ENCODE data around the gene SDR39U1.
A peak's percentile ranks its signal among the peaks of the same experiment; 100 is the strongest.
"Not testable (repeated sequence)": the region's sequence is repeated elsewhere in the genome, so short reads cannot be mapped to it uniquely, and the experiment has no call there.

The SDR39U1 gene, protein sequence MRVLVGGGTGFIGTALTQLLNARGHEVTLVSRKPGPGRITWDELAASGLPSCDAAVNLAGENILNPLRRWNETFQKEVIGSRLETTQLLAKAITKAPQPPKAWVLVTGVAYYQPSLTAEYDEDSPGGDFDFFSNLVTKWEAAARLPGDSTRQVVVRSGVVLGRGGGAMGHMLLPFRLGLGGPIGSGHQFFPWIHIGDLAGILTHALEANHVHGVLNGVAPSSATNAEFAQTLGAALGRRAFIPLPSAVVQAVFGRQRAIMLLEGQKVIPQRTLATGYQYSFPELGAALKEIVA

DNA sequence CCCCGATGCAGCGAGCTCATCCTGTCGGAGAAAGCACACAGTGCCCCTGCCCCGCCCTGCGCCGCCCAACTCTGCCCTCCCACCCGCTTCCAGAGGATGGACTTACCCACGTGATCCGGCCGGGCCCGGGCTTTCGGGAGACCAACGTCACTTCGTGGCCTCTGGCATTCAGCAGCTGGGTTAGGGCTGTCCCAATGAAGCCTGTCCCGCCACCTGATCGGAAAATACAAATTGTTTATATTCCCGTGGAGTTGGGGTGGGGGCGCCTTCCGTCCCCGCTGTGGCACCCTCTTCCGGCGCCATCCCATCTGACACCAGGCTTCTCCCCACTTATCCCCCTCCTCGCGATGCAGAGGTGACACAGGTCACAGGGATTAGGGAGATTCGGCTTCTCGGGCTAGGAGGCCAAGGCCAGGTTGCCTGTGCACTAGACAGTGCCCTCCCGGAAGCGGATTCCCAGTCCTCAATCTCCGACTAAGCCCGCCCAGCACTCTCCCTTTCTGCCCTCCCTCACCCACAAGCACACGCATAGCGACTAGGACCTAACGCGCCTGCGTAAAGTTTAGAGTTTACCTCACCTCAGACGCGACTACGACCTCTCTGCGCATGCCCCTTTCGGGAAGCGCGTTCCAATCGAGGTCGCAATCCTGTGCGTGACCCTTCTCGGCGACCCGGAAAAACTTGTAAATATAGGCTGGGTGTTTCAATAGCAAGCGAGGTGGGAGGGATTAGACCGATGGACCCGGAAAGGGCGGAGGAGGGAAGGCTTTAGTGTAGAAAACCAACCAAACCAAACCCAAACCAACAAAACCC is at the start of gene SDR39U1:
Gene SDR39U1, minus strand, starts transcription at position 537 of the 813 bp plus-strand sequence. Its CDS starts 7 bp downstream, at position 530.
- DNase-seq: peak; percentile 99

DNA sequence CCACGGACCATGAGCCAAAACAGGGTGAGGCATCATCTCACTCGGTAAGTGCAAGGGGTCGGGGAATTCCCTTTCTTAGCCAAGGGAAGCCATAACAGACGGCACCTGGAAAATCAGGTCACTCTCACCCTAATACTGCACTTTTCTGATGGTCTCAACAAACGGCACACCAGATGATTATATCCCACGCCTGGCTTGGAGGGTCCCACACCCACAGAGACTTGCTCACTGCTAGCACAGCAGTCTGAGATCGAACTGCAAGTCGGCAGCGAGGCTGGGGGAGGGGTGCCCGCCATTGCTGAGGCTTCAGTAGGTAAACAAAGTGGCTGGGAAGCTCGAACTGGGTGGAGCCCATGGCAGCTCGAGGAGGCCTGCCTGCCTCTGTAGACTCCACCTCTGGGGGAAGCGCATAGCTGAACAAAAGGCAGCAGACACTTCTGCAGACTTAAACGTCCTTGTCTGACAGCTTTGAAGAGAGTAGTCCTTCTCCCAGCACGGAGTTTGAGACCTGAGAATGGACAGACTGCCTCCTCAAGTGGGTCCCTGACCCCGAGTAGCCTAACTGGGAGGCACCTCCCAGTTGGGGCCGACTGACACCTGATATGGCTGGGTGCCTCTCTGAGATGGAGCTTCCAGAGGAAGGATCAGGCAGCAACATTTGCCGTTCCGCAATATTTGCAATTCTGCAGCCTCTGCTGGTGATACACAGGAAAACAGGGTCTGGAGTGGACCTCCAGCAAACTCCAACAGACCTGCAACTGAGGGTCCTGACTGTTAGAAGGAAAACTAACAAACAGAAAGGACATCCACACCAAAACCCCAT is 49.2 kb upstream of the SDR39U1 start:
- not testable (repeated sequence) for DNase-seq

DNA sequence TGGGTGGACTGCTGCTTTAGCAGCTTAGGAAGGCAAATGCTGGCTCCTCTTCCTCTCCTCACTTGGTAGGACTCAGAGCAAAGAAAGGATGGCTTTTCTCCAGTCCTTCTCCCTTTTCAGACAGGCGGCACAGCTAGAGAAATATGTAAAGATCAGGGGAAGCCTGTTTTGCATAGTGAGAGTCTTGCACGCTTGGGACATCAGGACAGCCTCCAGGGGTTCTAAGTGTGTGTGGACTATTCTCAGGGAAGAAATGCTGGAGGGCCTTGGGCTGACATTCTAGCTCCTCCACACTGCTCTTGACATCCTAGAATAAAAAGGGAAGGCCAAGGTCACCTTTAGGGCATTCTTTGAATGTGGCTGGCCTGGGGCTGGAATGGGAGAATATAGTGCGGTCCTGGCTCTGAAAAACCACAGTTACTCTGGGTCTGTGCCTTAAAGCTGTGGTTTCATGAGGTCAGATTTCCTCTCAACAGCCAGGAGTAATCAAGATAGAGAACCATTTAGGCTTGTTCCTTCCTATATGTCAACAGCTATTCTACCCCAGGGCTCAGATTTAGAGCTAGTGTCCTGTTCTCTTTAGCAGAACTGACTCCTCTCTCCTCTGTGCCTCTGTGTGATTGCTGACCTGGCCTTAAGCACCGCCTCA is 41.2 kb upstream of the SDR39U1 start:
- DNase-seq: peak; percentile 79

DNA sequence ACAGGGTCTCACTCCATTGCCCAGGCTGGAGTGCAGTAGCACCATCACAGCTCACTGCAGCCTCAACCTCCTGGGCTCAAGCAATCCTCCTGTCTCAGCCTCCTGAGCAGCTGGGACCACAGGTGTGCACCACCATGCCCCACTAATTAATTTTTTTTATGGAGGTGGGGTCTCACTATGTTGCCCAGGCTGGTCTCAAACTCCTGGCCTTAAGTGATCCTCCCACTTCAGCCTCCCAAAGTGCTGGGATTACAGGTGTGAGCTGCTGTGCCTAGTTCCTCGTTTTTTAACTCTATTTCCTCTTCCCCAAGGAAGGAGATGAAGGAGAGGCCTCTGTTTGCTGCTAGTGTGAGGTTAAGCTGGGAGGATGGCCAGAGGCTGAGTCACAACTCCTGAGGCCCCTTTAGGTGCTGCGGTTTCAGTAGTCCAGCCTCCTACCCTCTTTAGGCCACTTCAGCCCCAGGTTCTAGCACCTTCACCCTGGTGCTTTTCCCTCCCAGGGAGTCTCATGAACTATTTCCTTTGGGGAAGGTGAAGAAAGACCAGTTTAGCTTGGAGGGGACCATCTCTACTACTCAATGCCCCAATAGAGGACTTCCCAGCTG is 40.2 kb upstream of the SDR39U1 start:
- not testable (repeated sequence) for DNase-seq

DNA sequence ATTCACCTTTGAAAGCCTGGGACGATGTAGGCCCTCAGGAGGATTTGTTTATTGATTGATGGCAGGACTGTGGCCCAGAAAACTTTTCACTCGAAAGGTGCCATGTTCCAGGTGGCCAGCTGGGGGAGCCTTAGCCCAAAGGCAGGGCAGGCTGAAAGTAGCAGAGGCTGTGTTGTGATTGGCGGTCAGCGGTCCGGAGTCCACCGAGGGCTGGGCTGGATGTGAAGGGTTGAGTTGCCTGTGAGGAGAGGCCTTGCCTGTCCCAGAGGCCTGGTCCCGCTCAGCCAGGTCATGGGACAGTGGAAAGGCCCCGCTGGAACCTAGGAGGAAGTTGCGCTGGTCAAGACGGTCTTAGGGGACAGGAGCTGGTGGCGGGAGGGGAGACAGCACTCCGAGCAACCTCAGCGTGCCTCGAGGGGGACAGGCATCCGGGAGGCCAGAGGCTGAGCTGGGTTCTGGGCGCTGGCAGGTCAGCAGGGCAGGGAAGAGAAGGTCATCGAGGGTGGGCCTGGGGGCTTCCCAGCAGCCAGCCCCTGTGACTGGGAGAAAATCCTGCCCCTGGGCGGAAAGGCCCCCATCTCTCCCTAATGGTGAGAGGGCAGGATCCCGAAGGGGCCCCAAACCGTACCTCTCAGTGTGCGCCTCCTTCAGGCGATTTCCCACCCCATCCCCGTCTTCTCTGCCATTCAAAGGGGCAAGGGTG is 39.2 kb upstream of the SDR39U1 start:
- peak; percentile 90 for DNase-seq

DNA sequence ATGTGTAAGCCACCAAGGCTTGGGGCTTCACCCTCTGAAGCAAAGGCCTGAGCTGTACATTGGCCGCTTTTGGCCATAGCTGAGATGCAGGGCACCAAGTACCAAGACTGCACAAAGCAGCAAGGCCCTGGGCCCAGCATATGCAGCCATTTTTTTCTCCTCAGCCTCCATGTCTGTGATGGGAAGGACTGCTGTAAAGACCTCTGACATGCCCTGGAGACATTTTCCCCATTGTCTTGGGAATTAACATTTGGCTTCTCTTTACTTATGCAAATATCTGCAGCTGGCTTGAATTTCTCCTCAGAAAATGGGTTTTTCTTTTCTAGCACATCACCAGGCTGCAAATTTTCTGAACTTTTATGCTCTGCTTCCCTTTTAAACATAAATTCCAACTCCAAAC is 37.4 kb upstream of the SDR39U1 start:
- not testable (repeated sequence) for DNase-seq

DNA sequence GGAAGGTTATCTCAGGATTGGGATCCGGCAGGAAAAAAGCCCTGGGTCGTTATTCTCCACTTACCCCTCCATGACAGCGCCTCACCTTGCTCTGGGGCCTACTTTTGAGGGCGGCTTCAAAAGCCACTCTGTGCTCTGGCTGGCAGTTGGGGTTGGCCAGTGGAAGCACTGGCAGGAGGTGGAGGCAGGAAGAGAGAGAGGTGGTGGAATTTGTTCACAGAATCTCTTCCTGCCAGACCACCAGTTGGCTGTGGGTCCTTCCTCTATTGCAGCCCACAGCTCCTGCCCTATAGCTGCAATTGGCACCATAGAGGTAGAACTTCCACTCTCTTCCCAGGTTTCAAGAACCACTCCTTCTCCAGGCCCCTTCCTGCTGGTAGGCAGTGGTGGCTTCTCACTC is 32.7 kb upstream of the SDR39U1 start:
- DNase-seq: no peak

DNA sequence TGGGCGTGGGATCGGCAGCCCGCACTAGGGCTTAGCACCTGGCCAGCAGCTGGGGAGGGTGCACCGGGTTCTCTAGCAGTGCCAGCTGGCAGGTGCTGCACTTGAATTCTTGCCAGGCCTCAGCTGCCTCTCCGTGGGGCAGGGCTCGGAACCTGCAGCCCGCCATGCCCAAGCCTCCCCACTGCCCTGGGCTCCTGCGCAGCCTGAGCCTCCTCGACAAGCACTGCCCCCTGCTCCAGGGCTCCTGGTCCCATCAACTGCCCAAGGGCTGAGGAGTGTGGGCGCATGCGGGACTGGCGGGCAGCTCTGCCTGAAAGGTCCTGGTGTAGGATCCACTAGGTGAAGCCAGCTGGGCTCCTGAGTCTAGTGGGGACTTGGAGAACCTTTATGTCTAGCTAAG is 30.6 kb upstream of the SDR39U1 start:
- DNase-seq: no peak

DNA sequence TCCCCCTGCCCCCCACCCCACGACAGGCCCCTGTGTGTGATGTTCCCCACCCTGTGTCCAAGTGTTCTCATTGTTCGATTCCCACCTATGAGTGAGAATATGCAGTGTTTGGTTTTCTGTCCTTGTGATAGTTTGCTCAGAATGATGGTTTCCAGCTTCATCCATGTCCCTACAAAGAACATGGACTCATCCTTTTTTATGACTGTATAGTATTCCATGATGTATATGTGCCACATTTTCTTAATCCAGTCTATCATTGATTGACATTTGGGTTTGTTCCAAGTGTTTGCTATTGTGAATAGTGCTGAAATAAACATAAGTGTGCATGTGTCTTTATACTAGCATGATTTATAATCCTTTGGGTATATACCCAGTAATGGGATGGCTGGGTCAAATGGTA is 27.9 kb upstream of the SDR39U1 start:
- not testable (repeated sequence) for DNase-seq

DNA sequence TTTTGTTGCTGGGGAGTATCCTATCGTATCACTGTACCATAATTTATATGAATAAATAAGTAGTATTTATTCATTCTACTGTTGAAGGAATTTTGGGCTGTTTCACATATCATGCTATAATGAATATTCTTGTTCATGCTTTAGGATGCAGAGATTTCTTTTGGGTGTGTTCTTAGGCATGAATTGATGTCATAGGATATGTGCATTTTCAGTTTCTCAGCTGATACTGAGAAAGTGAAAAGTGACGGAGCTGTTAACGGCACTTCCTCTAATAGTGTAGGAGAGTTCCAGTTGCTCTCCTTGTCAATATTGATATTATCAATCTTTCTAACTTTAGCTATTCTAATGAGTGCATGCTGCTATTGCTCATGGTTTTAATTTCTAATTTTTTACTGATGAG is 23.2 kb upstream of the SDR39U1 start:
- DNase-seq: no peak

DNA sequence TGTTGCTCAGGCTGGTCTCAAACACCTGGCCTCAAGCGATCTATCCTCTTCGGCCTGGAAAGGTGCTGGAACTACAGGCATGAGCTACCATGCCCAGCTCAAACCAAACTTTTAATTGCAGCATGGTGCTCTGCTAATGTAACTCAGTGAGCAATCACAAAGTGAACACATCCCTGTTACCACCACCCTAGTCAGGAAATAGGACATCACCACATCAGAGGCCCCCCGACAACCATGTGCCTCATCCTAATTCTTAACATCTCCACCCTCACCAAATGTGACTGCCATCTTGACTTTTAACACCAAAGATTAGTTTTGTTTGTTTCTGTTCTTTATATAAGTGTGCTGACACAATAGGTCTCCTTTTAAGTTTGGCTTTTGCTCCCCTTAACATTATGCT is 22.8 kb upstream of the SDR39U1 start:
- no peak for DNase-seq

DNA sequence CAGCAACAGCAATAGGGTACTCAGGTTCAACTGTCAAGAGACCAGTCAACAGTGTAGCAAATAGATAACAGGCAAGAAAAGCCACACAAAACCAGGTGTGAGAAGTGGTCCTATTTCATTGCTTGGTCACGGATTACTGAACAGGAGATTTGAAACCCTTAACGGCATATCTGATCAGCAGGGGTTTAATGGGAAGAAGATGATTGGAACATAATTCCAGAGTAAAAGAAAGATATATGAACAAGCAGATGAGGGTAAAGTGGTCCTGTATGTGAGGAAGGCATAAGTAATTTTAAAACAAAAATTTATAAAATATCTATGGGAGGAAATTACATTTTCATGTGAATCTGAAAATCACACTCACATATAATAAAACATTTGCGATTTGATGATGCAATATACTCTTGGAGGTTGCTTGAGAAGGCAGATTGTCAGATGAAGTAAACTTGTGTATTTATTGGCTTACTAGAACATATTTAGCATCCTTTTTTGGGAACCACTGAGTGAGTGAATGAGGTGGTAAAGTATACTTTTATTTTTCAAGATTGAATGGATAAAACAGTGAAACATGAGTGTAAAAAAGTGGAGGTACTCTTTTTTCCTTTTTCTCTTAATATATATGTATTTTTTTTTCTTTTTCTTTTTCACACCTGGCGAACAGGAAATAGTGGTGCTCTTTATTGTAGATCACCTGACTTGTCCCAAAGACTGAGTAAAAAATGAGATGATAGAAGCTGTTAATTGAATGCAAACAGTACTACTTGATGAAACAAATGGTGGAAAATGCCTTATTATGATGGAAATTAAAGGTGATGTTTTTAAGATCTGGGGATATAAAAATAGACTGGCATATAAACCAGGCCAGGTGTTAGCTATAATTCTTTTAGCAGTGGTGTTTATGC is 21.6 kb upstream of the SDR39U1 start:
- DNase-seq: no peak

DNA sequence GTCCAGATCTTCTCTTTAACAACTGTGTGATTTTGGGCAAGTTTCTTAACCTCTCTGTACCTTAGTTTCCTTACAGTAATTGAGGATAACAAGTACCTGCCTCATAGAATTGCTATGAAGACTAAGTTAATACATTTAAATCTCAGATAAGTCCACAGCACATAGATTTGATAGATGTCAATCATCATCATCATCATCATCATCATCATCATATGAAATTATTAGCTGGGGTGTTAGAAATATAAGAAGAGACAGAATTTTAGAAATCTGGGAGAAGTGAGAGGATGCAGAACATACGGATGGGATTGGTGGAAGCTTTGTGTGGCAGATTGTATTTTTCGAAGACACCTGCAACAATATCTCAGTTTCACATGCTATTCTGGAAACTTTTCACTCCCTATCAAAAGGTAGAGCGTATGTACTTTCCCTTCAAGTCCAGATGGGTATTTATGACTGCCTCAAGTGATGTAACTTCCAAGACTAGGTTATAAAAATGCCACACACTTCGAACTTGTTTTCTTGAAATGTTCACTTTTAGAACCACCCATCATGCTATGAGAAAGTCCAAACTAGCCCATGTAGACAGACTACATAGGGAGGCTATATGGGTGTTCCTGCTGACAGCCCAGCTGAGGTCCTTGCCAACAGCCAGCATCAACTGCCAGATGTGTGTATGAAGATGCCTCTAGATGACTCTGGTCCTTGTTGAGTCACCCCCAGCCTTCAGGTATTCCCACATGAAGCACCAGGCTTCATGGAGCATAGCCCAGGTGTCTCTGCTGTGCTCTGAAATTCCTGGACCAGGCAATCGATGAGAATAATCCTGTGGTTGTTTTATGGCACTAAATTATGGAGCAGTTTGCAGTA is 20.7 kb upstream of the SDR39U1 start:
- DNase-seq: no peak

DNA sequence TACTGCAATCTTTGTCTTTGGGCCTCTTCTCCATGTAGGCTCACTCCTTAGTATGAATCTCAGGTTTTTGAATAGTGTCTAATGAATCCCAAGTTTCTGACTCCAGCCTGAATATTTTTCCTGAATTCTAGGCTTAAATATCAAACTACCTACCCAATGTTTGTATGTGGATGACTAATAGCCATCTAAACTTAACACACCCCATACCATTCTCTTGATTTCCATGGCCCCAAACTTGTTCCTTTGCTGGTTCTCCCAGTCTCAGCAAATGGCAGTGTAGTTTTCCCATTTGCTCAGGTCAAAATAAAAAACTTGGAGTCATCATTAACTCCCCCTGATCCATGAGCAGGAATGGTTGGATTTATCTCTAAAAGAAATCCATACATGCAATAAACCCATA is 18.8 kb upstream of the SDR39U1 start:
- DNase-seq: no peak

DNA sequence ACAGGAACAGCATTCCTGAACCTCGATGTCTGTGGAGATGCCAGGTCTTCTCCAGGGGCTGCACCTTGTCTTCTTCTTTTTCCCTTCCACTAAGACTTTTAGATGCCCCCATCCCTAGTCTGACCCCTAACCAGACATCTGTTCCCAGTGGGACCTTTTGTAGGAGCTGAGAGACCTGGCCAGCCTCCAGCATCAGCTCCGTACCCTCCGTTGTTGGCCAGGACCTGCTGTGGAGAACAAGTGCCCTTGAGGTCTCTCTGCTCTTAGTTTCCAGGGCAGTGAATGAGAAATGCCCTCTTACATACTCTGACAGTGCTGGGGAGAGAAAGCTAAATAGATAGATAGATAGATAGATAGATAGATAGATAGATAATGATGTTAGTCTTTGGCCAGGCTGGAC is 16.8 kb upstream of the SDR39U1 start:
- no peak for DNase-seq

DNA sequence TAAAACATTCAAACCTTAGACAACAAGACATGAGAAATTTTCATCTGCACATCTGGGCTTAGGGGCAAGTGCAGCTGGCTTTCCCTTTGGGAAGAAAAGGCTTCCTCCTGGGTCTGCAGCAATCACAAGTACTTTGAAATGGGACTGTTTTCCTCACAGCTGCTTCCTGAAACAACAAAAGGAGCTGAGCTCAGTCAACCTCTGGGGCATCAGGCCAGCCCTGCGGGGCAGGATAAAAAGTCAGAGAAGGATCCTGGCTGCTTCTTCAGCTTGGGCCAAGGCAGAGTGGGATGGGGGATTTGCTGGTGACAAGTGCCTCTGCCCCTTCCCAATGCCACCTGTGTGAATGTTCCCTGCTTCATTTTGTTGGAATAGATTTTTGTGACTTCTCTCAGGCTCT is 16.2 kb upstream of the SDR39U1 start:
- DNase-seq: no peak

DNA sequence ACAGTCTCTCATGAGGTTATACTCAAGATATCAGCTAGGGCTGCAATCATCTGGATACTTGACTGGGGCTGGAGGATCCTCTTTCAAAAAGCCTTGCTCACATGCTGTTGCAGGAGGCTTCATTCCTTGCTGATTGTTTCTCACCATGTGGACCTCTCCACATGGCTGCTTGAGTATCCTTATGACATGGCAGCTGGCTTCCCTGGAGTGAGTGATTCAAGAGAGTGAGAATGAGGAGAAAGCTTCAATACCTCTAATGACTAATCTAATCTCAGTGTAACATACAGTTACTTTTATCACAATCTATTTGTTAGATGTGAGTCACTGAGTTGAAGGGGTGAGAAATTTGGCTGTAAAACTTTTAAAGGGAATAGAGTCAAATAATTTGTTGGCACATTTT is 14.4 kb upstream of the SDR39U1 start:
- DNase-seq: no peak

DNA sequence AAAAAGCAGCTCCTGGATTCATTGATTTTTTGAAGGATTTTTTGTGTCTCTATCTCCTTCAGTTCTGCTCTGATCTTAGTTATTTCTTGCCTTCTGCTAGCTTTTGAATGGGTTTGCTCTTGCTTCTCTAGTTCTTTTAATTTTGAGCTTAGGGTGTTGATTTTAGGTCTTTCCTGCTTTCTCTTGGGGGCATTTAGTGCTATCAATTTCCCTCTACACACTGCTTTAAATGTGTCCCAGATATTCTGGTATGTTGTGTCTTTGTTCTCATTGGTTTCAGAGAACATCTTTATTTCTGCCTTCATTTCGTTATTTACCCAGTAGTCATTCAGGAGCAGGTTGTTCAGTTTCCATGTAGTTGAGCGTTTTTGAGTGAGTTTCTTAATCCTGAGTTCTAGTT is 8.3 kb upstream of the SDR39U1 start:
- DNase-seq: not testable (repeated sequence)

DNA sequence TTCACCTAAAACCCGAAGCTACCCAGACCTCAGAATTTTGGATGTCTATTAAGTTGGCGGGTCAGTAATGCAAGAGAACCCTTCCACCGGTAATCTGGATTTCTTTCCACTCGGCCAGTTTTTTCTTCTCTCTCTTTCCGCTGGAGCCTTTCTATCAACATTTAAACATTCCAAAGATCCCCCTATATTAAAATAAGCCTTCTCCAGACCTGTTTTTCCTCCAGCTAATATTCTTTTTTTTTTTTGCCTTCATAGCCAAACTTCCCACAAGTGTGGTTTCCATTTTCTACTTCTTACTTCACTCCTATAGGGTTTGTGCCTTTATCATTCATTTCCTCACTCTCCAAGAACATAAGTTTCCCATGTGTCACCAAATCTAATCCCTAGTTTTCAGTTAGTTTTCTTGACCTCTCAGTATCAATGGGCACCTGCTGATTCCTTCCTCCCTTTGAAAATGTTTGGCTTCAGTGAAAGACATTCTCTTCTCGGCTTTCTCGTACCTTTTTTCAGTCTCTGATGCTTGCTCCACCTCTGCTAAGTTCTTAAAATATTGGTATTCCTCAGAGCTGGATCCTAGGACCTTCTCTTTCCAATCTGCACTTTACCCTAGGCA is 583 bp upstream of the SDR39U1 start:
- DNase-seq: no peak

All from islet precursor cell (in vitro differentiated cells).